ENCODE results near the gene MYADML2.

Gene MYADML2

GRCh38 chr17:81909966-81910839, 36.8 kb downstream of the MYADML2 start:
- no peak for DNase-seq

DNA sequence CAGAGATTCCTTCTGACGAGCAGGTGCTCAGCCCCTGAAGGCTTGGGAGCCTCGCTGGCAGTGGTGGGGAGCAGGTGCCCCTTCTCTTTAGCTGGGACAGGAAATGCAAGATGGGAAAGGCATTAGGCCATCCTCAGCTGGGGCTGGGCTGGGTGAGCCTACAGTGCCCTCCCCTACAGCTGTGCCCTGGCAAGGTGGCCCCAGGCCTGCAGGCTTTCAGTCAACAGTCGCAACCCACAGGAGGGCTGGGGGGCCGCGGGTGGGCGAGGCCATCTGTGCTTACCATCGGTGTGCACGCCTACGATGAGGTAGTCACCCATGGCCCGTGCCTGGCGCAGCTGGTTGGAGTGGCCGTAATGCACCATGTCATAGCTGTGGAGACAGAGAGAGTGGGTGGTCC, 37.8 kb downstream of the MYADML2 start:
- no peak for DNase-seq

GRCh38 chr17:81908793-81909192, 38.2 kb downstream of the MYADML2 start:
- no peak for DNase-seq

GRCh38 chr17:81907219-81908145, 39.6 kb downstream of the MYADML2 start:
- no peak for DNase-seq

DNA sequence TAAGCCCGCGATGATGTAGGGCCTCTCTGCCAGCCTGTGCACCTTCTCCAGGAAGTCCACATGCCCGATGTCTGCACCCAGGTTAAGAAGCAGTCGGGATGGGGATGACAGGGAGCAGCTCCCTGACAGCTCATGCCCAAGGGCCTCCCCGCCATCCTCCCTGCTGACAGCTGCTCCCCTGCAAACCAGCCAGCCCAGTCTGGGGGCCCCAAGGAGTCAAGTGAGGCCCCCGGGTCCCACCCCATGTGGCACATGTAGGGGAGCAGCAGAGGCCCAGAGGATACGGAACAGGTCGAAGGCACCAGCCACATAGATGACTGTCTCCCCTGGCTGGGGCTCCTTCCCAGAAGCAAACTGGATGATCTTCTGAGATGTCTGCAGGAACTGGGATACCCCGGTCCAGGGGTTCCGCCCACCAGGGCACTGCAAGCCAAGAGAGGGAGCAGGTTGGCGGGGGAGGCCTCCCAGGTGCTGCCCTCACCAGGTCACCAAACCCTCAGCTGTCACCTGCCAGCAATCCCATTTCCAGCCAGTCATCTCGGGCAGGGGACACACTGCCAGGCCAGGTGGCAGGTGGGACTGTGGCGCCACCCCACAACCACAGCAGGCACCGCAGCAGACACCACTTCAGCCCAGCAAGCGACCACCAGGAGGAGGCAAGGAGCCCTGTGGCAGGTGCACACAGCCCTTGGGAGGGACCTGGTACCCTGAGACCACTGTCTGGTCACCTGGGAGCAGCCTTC, 40.4 kb downstream of the MYADML2 start:
- DNase-seq: no peak

DNA sequence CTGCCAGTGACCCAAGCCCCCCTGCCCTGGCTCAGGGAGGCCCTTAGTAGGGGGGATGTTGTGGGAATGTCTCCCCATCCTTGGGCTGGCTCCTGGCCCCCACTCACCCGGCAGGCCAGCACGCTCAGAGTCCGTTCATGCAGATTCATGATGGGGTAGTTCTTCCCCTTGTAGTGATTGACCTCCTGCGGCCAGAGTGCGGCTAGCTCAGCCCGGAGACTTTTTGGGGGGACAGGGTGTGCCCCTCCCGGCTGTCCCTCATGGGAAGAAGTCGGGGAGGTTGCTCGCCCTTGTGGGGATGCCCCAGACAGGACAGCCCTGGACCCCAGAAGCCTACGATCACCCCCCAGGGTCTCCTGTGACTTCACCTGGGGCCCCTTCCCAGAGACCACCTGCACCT, 41.0 kb downstream of the MYADML2 start:
- DNase-seq: no peak

DNA sequence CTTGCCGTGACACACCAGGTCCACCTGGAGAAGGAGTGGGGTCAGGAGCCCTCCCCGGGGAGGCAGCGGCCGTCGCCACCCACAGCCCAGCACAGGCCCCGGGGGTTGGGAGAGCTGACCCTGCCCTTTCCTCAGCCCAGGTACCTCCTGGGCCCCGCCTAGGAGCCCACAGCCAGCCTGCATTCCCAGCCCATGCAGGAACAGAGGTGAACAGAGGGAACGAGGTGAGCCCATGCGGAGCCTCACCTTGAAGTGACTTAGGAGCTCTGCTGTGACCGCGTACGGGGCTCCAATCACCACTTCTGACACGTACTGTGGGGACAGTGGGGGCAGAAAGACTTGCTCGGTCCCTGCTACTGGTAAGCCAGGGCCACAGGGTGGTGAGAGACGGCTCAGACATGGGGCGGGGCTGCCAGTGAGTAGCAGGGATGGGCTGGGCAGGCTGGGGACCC, 41.6 kb downstream of the MYADML2 start:
- DNase-seq: no peak

- no peak for DNase-seq
These were observed 42.2 kb downstream of the MYADML2 start for GRCh38 chr17:81904600-81905423.

- DNase-seq: no peak
These were observed 43.0 kb downstream of the MYADML2 start for GRCh38 chr17:81903896-81904599.

DNA sequence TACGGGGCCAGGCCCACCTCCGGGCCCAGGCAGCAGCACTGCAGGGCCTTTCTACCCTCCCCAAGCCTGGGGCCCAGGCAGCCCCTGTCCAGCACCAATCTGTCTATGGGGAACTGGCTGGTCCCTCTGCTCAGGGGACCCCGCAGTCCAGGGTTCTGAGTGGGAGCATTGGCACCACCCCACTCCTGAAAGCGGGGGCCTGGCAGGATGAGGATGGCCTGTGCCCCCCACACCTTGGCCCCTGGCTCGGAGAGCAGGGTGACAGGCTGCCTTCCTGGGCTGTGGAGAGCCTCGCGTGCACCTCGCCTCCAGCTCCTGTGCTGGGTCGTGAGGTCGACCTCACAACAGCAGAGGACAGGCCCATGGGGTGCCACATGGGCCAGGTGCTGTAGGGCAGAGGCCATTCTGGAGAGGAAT, 43.6 kb downstream of the MYADML2 start:
- DNase-seq: no peak

DNA sequence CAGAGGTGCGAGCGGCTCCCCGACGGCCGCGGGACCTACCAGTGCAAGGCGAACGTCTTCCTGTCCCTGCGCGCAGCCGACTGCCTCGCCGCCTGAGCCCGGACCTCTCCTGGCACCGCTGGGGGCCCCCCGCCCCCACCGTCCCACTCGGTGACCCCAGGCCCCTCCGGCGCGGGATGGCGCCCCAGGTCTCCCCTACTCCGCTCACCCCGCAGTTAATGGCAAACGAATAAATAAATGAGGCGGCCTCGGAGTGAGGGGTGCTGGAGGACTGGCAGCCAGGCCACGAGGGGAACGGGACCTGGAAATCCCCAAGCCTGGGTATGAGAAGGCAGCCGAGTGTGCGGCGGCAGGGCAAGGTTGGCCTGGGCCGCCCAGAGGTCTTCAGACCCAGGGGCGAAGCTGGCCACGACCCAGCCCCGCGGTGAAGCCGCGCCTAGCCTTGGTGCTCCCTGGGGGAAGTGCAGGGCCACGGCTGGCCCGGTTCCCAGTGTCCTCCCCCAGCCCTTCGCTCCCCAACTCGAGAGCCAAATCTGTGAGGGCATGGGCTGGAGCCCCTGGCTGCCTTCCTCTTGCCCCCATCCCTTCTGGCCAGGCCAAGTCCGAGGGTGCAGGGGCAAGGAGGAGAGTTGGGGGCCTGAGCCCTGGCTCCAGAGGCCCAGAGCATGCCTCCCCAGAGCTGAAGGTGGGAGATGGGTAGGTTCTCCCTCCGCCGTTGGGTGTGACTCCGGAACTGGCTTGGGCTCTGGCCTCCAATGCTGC, 44.2 kb downstream of the MYADML2 start:
- DNase-seq: no peak

- no peak for DNase-seq
These were observed 44.9 kb downstream of the MYADML2 start, which contains the start of gene NPB for GRCh38 chr17:81902023-81902652. TSS of gene NPB (plus strand) at chr17:81902238. CDS start at chr17:81902278, 40 bp downstream.

GRCh38 chr17:81901167-81902022, 45.6 kb downstream of the MYADML2 start:
- DNase-seq: no peak

GRCh38 chr17:81900181-81900820, 46.7 kb downstream of the MYADML2 start:
- no peak for DNase-seq

GRCh38 chr17:81899514-81900166, 47.4 kb downstream of the MYADML2 start:
- DNase-seq: no peak

- DNase-seq: no peak
These were observed 48.1 kb downstream of the MYADML2 start for GRCh38 chr17:81898885-81899284.

DNA sequence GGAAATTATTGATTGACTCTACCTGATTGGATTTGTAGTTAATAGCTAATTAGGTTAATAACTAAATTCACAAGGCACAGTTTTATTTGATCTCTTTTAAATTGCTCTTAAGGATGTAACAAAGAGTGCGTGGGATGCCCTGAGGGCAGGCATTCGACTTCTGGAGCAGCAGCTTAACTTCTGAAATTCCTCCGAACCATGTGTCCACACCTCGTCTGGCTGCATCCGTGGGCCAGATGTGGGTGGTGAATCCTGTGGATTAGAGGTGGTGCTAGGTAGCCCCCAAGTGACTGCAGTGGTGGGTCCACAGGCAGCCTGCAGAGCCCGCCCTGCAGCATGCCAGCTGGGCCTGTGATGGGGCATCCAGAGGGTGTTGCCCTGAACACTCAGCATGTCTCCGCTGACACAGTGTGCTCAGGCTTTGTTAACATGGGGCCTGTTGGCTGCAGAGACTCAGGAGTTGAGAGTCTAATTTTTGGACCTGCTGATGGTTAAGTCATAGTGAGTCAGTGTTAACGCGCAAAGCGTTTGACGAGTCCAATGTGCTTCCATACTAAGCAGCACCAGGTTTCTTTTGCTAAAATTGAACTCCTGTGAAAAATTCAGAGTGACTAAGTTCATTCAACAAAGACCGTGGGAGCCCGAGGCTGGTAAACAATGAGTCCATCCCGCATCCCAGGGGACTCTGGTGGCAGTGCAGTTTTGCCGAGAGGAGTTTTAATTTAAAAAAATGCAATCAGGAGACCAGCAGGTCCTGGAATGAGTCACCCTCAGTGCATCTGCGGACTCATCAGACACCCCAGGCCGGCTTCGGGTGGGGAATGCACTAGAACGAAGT, 48.8 kb downstream of the MYADML2 start:
- DNase-seq: no peak
